Smooth muscle cell (in vitro differentiated cells): ENCODE data around the gene MAP3K5. TPM values are rescaled to one million over a fixed set of nuclear protein-coding genes. Genes with fewer than 3 reads are reported as not detected.

Source experiments
- DNase-seq: peaks from one replicate; lab custom pipeline; 2025; ENCODE audit not compliant: unreplicated experiment; lab: John Stamatoyannopoulos, UW
- H2AFZ ChIP-seq: fragments of 200-600 bp; sonication (generic); 2 replicates; pipeline ENCODE4 v1.6.0; 2016; ENCODE audit warnings: antibody characterized with exemption, low read depth, mild to moderate bottlenecking
- H3F3A ChIP-seq: fragments of 200-600 bp; sonication (generic); 2 replicates; pipeline ENCODE4 v1.6.0; 2017; ENCODE audit warnings: antibody characterized with exemption, low read depth
- H3K27ac ChIP-seq: fragments of 200-600 bp; sonication (generic); 2 replicates; pipeline ENCODE4 v1.5.1; 2016; ENCODE audit warnings: low read depth, mild to moderate bottlenecking
- H3K27me3 ChIP-seq: fragments of 200-600 bp; sonication (generic); 2 replicates; pipeline ENCODE4 v1.6.1; 2016; ENCODE audit warnings: low read depth, mild to moderate bottlenecking
- H3K36me3 ChIP-seq: fragments of 200-600 bp; sonication (generic); 2 replicates; pipeline ENCODE4 v1.5.1; 2016; ENCODE audit warnings: low read depth
- H3K4me1 ChIP-seq: fragments of 200-600 bp; sonication (generic); 2 replicates; pipeline ENCODE4 v1.5.1; 2016; ENCODE audit warnings: low read depth
- H3K4me2 ChIP-seq: fragments of 200-600 bp; sonication (generic); 2 replicates; pipeline ENCODE4 v1.6.0; 2016; ENCODE audit warnings: mild to moderate bottlenecking
- H3K4me3 ChIP-seq: fragments of 200-600 bp; sonication (generic); 2 replicates; pipeline ENCODE4 v1.5.1; 2016; ENCODE audit warnings: mild to moderate bottlenecking
- H3K79me2 ChIP-seq: fragments of 200-600 bp; sonication (generic); 2 replicates; pipeline ENCODE4 v1.6.0; 2016; ENCODE audit warnings: low read depth, mild to moderate bottlenecking
- H3K9ac ChIP-seq: fragments of 200-600 bp; sonication (generic); 2 replicates; pipeline ENCODE4 v1.6.0; 2016; ENCODE audit warnings: low read depth
- H3K9me3 ChIP-seq: fragments of 200-600 bp; sonication (generic); replicated peaks from 2 replicates; pipeline ENCODE4 v1.5.1; 2016; ENCODE audit warnings: low read depth
- H4K20me1 ChIP-seq: fragments of 200-600 bp; sonication (generic); 2 replicates; pipeline ENCODE4 v1.6.0; 2016; ENCODE audit warnings: low read depth
- WGBS: methylation state at CpG from one replicate; pipeline ENCODE4 v1.1.7; 2016; ENCODE audit warnings: low lambda C conversion rate; 5-methylcytosine and 5-hydroxymethylcytosine counted together
- polyA plus RNA-seq: library from polyadenylated mRNA; unstranded; fragments of >200 nt; fragmentation: Nextera tagmentation; extraction: Ambion mirVana; gene quantifications from 2 replicates; pipeline ENCODE4 v1.2.1, GENCODE V29; 2016
- total RNA-seq: library from RNA; depleted of rRNA; stranded (reverse); fragments of >200 nt; gene quantifications from 2 replicates; pipeline ENCODE4 v1.2.3, GENCODE V29; 2014
- TF ChIP-seq, protein P1 (sequence below): fragments of 200-600 bp; sonication (generic); IDR thresholded peaks from 2 replicates; pipeline ENCODE4 v1.5.1; 2017; ENCODE audit warnings: borderline replicate concordance, mild to moderate bottlenecking, antibody characterized with exemption; ENCODE audit not compliant: insufficient read depth, poor library complexity, severe bottlenecking

MAP3K5 gene
- total and polyA plus RNA-seq, 2 experiments from 2014 or later, result 0.93 to 2.1 TPM

DNA sequence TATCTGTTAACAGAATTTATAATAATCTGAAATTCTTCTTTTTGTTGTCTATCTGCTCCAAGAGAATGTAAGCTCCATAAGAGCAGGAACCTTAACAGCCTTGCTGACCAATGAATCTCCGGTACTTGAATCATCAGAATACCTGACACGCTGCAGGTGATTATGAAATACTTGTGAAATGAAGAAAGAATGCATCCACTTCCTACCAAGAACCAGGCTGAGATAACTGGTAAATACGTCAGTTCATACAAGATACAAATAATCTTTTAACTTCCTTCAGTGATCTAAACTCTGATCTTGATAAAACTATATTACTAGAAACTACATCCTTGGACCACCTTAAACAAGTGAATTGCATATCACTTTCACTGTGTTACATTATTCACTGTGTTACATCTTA lies 116.2 kb downstream of the MAP3K5 start:
- Histone ChIP-seq H4K20me1 (no peaks in the 10 kb centered on the region), H3K4me1 (no peaks in the 10 kb centered on the region), H3K27me3 (no peaks in the 10 kb centered on the region), H3K9ac (no peak overlapping the region), H3F3A (no peaks in the 10 kb centered on the region), H3K36me3 (no peaks in the 10 kb centered on the region), H2AFZ (no peak overlapping the region), H3K79me2 (no peaks in the 10 kb centered on the region), H3K27ac (no peak overlapping the region), H3K9me3 (no peaks in the 10 kb centered on the region), H3K4me3 (no peak overlapping the region), H3K4me2 (no peak overlapping the region)
- TF ChIP-seq, protein P1, sequence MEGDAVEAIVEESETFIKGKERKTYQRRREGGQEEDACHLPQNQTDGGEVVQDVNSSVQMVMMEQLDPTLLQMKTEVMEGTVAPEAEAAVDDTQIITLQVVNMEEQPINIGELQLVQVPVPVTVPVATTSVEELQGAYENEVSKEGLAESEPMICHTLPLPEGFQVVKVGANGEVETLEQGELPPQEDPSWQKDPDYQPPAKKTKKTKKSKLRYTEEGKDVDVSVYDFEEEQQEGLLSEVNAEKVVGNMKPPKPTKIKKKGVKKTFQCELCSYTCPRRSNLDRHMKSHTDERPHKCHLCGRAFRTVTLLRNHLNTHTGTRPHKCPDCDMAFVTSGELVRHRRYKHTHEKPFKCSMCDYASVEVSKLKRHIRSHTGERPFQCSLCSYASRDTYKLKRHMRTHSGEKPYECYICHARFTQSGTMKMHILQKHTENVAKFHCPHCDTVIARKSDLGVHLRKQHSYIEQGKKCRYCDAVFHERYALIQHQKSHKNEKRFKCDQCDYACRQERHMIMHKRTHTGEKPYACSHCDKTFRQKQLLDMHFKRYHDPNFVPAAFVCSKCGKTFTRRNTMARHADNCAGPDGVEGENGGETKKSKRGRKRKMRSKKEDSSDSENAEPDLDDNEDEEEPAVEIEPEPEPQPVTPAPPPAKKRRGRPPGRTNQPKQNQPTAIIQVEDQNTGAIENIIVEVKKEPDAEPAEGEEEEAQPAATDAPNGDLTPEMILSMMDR, result no peak
- WGBS, result 70% methylated on average over 3 of the region's 3 CpGs
- no peak for DNase-seq

DNA sequence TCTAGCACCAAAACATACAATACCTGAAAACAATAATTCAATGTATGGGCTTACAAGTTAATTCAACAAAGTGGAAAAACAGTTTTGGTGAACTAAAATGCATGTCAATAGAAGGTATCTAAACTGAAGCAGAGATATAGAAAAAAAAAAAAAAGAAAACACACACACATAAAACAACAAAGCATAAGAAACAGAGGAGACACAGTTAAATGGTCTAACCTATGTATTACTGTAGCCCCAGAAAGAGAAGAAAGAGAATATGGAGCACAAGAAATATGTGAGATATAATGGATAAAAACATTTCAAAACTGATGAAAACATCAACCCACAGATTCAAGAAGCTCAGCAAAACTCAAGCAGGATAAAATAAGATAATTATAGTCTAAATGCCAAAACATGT lies 118.7 kb downstream of the MAP3K5 start:
- no peak overlapping the region for H2AFZ ChIP-seq
- no peak overlapping the region for H3K4me2 ChIP-seq
- no peak overlapping the region for H3K27ac ChIP-seq
- H3K79me2 ChIP-seq, result no peaks in the 10 kb centered on the region
- no peak overlapping the region for H3K4me3 ChIP-seq
- H3K36me3 ChIP-seq, result no peaks in the 10 kb centered on the region
- DNase-seq, result no peak
- no peak overlapping the region for H3K9ac ChIP-seq
- H4K20me1 ChIP-seq, result no peaks in the 10 kb centered on the region
- no peaks in the 10 kb centered on the region for H3K27me3 ChIP-seq
- H3K4me1 ChIP-seq, result no peaks in the 10 kb centered on the region
- H3K9me3 ChIP-seq, result no peaks in the 10 kb centered on the region
- H3F3A ChIP-seq, result no peaks in the 10 kb centered on the region
- TF ChIP-seq, protein P1, result no peak

DNA sequence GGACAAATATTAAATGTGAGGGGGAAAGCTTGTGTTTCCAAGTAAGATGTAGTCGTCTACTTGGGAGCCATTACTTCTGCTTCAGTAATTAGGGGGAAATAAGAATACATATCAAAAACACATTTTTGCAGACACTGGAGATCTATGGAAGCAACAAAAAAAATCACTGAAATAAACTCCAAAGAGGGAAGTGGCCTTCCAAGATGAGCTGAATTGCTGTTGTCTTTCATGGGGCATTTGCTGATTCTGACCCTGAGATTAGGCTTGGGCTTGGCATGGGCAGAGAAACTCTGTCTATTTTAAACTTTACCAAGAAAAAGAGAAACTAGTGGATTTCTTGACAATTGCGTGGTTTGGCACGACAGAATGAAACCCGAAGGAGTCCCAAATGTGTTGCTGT lies 120.1 kb downstream of the MAP3K5 start:
- no peaks in the 10 kb centered on the region for H3K4me1 ChIP-seq
- H3K27ac ChIP-seq, result no peak overlapping the region
- no peaks in the 10 kb centered on the region for H3K36me3 ChIP-seq
- 90% methylated on average over 4 of the region's 4 CpGs for WGBS
- no peak overlapping the region for H3K9ac ChIP-seq
- H3K4me3 ChIP-seq, result no peak overlapping the region
- no peaks in the 10 kb centered on the region for H3K79me2 ChIP-seq
- no peak overlapping the region for H3K4me2 ChIP-seq
- no peaks in the 10 kb centered on the region for H3K9me3 ChIP-seq
- no peaks in the 10 kb centered on the region for H3K27me3 ChIP-seq
- no peaks in the 10 kb centered on the region for H3F3A ChIP-seq
- H4K20me1 ChIP-seq, result no peaks in the 10 kb centered on the region
- no peak overlapping the region for H2AFZ ChIP-seq
- no peak for DNase-seq
- TF ChIP-seq, protein P1, result no peak

DNA sequence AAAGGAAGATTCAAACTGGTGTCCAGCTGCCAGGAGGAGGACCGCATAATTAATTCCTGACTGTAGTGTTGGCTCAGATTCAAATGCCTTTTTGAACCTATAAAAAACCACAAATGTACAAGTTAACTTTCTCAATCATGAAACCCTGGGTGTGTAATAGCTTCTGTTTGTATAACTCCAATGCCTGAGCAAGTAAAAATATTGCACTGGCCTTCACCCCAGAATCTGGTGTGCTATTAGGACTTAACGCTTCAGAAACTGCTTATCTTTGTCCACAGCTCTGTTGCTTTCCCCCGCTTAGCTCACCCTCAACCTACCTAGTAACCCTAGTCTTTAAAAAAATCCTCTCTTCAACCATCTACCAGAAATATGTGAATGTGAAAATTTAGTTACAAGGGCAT lies 123.0 kb downstream of the MAP3K5 start:
- Histone ChIP-seq H3K9ac (no peak overlapping the region), H3K27ac (no peak overlapping the region), H3K9me3 (no peaks in the 10 kb centered on the region), H4K20me1 (no peaks in the 10 kb centered on the region), H3K36me3 (no peaks in the 10 kb centered on the region), H3K4me1 (no peaks in the 10 kb centered on the region), H3F3A (no peaks in the 10 kb centered on the region), H3K27me3 (no peaks in the 10 kb centered on the region), H2AFZ (no peak overlapping the region), H3K4me2 (no peak overlapping the region), H3K4me3 (no peak overlapping the region), H3K79me2 (no peaks in the 10 kb centered on the region)
- TF ChIP-seq, protein P1, result no peak
- 53% methylated on average over 3 of the region's 3 CpGs for WGBS
- DNase-seq, result no peak
